ENCODE data around the gene HHAT.

Gene HHAT

GRCh38 chr1:210373628-210373877 is 44.9 kb downstream of the HHAT start:
- peaks cover 6% of the 10 kb centered on the region; the same call in 1 of the 2 replicates for H3F3A ChIP-seq (ENCODE audit: insufficient read depth, low read length)
- no peaks in the 10 kb centered on the region for H3K9me3 ChIP-seq (replicated peaks; ENCODE audit: insufficient read depth, low read length)
- no peak for DNase-seq
- H2AFZ ChIP-seq (ENCODE audit: low read length) = no peak overlapping the region
- no peaks in the 10 kb centered on the region for H3K27me3 ChIP-seq (replicated peaks; ENCODE audit: insufficient read depth, low read length)
- H3K36me3 ChIP-seq (replicated peaks; ENCODE audit: insufficient read depth, low read length) = no peaks in the 10 kb centered on the region
- no peaks in the 10 kb centered on the region for H3K79me2 ChIP-seq (ENCODE audit: low read length)
- peak overlapping the region; percentile 12; the same call in 1 of the 2 replicates for H3K9ac ChIP-seq (ENCODE audit: low read length)
- no peaks in the 10 kb centered on the region for H3K9me2 ChIP-seq (replicated peaks; ENCODE audit: insufficient read depth, low read length)
- no peak overlapping the region for H3K4me3 ChIP-seq (ENCODE audit: low read length)
- H3K27ac ChIP-seq (ENCODE audit: low read length) = peak overlapping the region; percentile 19; the same call in 1 of the 2 replicates
- no peaks in the 10 kb centered on the region for H3K4me1 ChIP-seq (ENCODE audit: low read length)
- TF ChIP-seq CTCF (IDR thresholded peaks at IDR 0.05; ENCODE audit: low read length) = no peak
- no peak for TF ChIP-seq EZH2phosphoT487 (IDR thresholded peaks at IDR 0.05; ENCODE audit: low read length)
- no peak for TF ChIP-seq EZH2 (optimal IDR thresholded peaks at IDR 0.05; ENCODE audit: low read depth, low read length)
- peak overlapping the region; percentile 1; the same call in 1 of the 2 replicates for H3K4me2 ChIP-seq (ENCODE audit: low read depth, low read length)
- H4K20me1 ChIP-seq (ENCODE audit: insufficient read depth, low read length) = no peaks in the 10 kb centered on the region

- H3K79me2 ChIP-seq (ENCODE audit: low read length) = no peaks in the 10 kb centered on the region
- H3K4me1 ChIP-seq (ENCODE audit: low read length) = no peaks in the 10 kb centered on the region
- peak overlapping the region; percentile 12; the same call in 1 of the 2 replicates for H3K9ac ChIP-seq (ENCODE audit: low read length)
- peaks cover 6% of the 10 kb centered on the region; the same call in 1 of the 2 replicates for H3F3A ChIP-seq (ENCODE audit: insufficient read depth, low read length)
- H4K20me1 ChIP-seq (ENCODE audit: insufficient read depth, low read length) = no peaks in the 10 kb centered on the region
- peak overlapping the region; percentile 1; the same call in 1 of the 2 replicates for H3K4me2 ChIP-seq (ENCODE audit: low read depth, low read length)
- H3K9me2 ChIP-seq (replicated peaks; ENCODE audit: insufficient read depth, low read length) = no peaks in the 10 kb centered on the region
- H2AFZ ChIP-seq (ENCODE audit: low read length) = no peak overlapping the region
- peak; percentile 86 for DNase-seq
- H3K4me3 ChIP-seq (ENCODE audit: low read length) = no peak overlapping the region
- H3K36me3 ChIP-seq (replicated peaks; ENCODE audit: insufficient read depth, low read length) = no peaks in the 10 kb centered on the region
- TF ChIP-seq EZH2 (optimal IDR thresholded peaks at IDR 0.05; ENCODE audit: low read depth, low read length) (no peak), EZH2phosphoT487 (IDR thresholded peaks at IDR 0.05; ENCODE audit: low read length) (no peak), CTCF (IDR thresholded peaks at IDR 0.05; ENCODE audit: low read length) (peak; percentile 95)
- peak overlapping the region; percentile 19; the same call in 1 of the 2 replicates for H3K27ac ChIP-seq (ENCODE audit: low read length)
- no peaks in the 10 kb centered on the region for H3K9me3 ChIP-seq (replicated peaks; ENCODE audit: insufficient read depth, low read length)
- H3K27me3 ChIP-seq (replicated peaks; ENCODE audit: insufficient read depth, low read length) = no peaks in the 10 kb centered on the region
Measured at GRCh38 chr1:210373878-210374599, 45.3 kb downstream of the HHAT start.

- Histone ChIP-seq H3K9me2 (replicated peaks; ENCODE audit: insufficient read depth, low read length) (no peaks in the 10 kb centered on the region), H3K9me3 (replicated peaks; ENCODE audit: insufficient read depth, low read length) (no peaks in the 10 kb centered on the region), H3K4me3 (ENCODE audit: low read length) (no peak overlapping the region), H3K79me2 (ENCODE audit: low read length) (no peaks in the 10 kb centered on the region), H3K9ac (ENCODE audit: low read length) (no peak overlapping the region), H3K4me2 (ENCODE audit: low read depth, low read length) (no peak overlapping the region), H3F3A (ENCODE audit: insufficient read depth, low read length) (peaks cover 6% of the 10 kb centered on the region; the same call in 1 of the 2 replicates), H3K27me3 (replicated peaks; ENCODE audit: insufficient read depth, low read length) (no peaks in the 10 kb centered on the region), H3K27ac (ENCODE audit: low read length) (no peak overlapping the region), H4K20me1 (ENCODE audit: insufficient read depth, low read length) (no peaks in the 10 kb centered on the region), H2AFZ (ENCODE audit: low read length) (no peak overlapping the region), H3K4me1 (ENCODE audit: low read length) (no peaks in the 10 kb centered on the region), H3K36me3 (replicated peaks; ENCODE audit: insufficient read depth, low read length) (no peaks in the 10 kb centered on the region)
- TF ChIP-seq EZH2phosphoT487 (IDR thresholded peaks at IDR 0.05; ENCODE audit: low read length) (no peak), EZH2 (optimal IDR thresholded peaks at IDR 0.05; ENCODE audit: low read depth, low read length) (no peak), CTCF (IDR thresholded peaks at IDR 0.05; ENCODE audit: low read length) (no peak)
- no peak for DNase-seq
Measured at GRCh38 chr1:210374600-210374953, 45.9 kb downstream of the HHAT start.

Data from MM.1S (cell line).